Embryonic facial prominence (tissue), 1 donor: Measurements from ENCODE around the gene TMEM45B.
"Not testable (repeated sequence)": the region's sequence is repeated elsewhere in the genome, so short reads cannot be mapped to it uniquely, and the experiment has no call there.

Experiments used
- DNase-seq: peaks from one replicate; pipeline ENCODE4 v3.0.0-alpha.2; 2016; ENCODE audit errors: extremely low spot score

TMEM45B gene

GRCh38 chr11:129808241-129808640, 7.4 kb upstream of the TMEM45B start:
- not testable (repeated sequence) for DNase-seq

- DNase-seq, result no peak
Observed at GRCh38 chr11:129813231-129813791, 2.3 kb upstream of the TMEM45B start.

- DNase-seq, result no peak
Observed at GRCh38 chr11:129814244-129815014, 1.2 kb upstream of the TMEM45B start.

GRCh38 chr11:129817534-129818051, 1.9 kb downstream of the TMEM45B start:
- DNase-seq, result no peak

GRCh38 chr11:129818236-129818635, 2.6 kb downstream of the TMEM45B start:
- DNase-seq, result not testable (repeated sequence)

GRCh38 chr11:129819237-129819636, 3.6 kb downstream of the TMEM45B start:
- DNase-seq, result no peak

GRCh38 chr11:129820228-129820627, 4.6 kb downstream of the TMEM45B start:
- not testable (repeated sequence) for DNase-seq

- not testable (repeated sequence) for DNase-seq
Observed at GRCh38 chr11:129823281-129823680, 7.6 kb downstream of the TMEM45B start.

GRCh38 chr11:129823799-129824198, 8.2 kb downstream of the TMEM45B start:
- DNase-seq, result not testable (repeated sequence)

GRCh38 chr11:129825380-129825779, 9.7 kb downstream of the TMEM45B start:
- no peak for DNase-seq

GRCh38 chr11:129828301-129828836, 12.7 kb downstream of the TMEM45B start:
- DNase-seq, result no peak

- DNase-seq, result not testable (repeated sequence)
Observed at GRCh38 chr11:129829497-129829896, 13.8 kb downstream of the TMEM45B start.

- DNase-seq, result not testable (repeated sequence)
Observed at GRCh38 chr11:129831227-129831626, 15.6 kb downstream of the TMEM45B start.

- DNase-seq, result not testable (repeated sequence)
Observed at GRCh38 chr11:129833260-129833659, 17.6 kb downstream of the TMEM45B start.

GRCh38 chr11:129836423-129836891, 20.8 kb downstream of the TMEM45B start:
- not testable (repeated sequence) for DNase-seq

- DNase-seq, result no peak
Observed at GRCh38 chr11:129836979-129837378, 21.3 kb downstream of the TMEM45B start.

- DNase-seq, result no peak
Observed at GRCh38 chr11:129840236-129840635, 24.6 kb downstream of the TMEM45B start.

GRCh38 chr11:129842138-129842537, 26.5 kb downstream of the TMEM45B start:
- no peak for DNase-seq

GRCh38 chr11:129846508-129847335, 31.1 kb downstream of the TMEM45B start:
- DNase-seq, result no peak

- DNase-seq, result not testable (repeated sequence)
Observed at GRCh38 chr11:129847361-129847760, 31.7 kb downstream of the TMEM45B start.

- no peak for DNase-seq
Observed at GRCh38 chr11:129849447-129850130, 33.9 kb downstream of the TMEM45B start.
